HTR-8/SVneo (cell line): Measurements from ENCODE around the gene SON.

Experiments
- DNase-seq: peaks from one replicate; pipeline ENCODE4 v3.0.0; 2011; ENCODE audit warnings: low spot score, mixed read lengths; ENCODE audit not compliant: insufficient read length
- FAIRE-seq: peaks from 2 replicates; lab custom pipeline; 2011; peaks lifted over from hg19 to GRCh38; lab: Jason Lieb, UNC

SON gene

GRCh38 chr21:33544451-33545195 lies 1.8 kb downstream of the SON start:
- DNase-seq (no peak), FAIRE-seq (no peak)

- no peak for FAIRE-seq
- DNase-seq, result no peak
These were observed 3.2 kb downstream of the SON start for GRCh38 chr21:33546086-33546485.

DNA sequence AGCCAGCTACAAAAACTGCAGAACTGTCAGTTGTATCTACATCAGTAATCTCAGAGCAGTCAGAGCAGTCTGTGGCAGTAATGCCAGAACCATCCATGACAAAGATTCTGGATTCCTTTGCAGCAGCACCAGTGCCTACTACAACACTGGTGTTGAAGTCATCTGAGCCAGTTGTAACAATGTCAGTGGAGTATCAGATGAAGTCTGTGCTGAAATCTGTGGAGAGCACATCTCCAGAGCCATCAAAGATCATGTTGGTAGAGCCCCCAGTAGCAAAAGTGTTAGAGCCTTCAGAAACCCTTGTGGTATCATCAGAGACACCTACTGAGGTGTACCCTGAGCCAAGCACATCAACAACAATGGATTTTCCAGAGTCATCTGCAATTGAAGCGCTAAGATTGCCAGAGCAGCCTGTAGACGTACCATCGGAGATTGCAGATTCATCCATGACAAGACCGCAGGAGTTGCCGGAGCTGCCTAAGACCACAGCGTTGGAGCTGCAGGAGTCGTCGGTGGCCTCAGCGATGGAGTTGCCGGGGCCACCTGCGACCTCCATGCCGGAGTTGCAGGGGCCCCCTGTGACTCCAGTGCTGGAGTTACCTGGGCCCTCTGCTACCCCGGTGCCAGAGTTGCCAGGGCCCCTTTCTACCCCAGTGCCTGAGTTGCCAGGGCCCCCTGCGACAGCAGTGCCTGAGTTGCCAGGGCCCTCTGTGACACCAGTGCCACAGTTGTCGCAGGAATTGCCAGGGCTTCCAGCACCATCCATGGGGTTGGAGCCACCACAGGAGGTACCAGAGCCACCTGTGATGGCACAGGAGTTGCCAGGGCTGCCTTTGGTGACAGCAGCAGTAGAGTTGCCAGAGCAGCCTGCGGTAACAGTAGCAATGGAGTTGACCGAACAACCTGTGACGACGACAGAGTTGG lies 7.3 kb downstream of the SON start:
- FAIRE-seq, result no peak

DNA sequence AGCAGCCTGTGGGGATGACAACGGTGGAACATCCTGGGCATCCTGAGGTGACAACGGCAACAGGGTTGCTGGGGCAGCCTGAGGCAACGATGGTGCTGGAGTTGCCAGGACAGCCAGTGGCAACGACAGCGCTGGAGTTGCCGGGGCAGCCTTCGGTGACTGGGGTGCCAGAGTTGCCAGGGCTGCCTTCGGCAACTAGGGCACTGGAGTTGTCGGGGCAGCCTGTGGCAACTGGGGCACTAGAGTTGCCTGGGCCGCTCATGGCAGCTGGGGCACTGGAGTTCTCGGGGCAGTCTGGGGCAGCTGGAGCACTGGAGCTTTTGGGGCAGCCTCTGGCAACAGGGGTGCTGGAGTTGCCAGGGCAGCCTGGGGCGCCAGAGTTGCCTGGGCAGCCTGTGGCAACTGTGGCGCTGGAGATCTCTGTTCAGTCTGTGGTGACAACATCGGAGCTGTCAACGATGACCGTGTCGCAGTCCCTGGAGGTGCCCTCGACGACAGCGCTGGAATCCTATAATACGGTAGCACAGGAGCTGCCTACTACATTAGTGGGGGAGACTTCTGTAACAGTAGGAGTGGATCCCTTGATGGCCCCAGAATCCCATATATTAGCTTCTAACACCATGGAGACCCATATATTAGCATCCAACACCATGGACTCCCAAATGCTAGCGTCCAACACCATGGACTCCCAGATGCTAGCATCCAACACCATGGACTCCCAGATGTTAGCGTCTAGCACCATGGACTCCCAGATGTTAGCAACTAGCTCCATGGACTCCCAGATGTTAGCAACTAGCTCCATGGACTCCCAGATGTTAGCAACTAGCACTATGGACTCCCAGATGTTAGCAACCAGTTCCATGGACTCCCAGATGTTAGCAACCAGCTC lies 8.2 kb downstream of the SON start:
- DNase-seq, result no peak
- FAIRE-seq, result no peak

More for the DNA sequence above, 7.3 kb downstream of the SON start:
- no peak for DNase-seq

DNA sequence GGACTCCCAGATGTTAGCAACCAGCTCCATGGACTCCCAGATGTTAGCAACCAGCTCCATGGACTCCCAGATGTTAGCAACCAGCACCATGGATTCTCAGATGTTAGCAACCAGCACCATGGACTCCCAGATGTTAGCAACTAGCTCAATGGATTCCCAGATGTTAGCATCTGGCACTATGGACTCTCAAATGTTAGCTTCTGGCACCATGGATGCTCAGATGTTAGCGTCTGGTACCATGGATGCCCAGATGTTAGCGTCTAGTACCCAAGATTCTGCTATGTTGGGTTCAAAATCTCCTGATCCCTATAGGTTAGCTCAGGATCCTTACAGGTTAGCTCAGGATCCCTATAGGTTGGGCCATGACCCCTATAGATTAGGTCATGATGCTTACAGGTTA lies 8.8 kb downstream of the SON start:
- DNase-seq (no peak), FAIRE-seq (no peak)

DNA sequence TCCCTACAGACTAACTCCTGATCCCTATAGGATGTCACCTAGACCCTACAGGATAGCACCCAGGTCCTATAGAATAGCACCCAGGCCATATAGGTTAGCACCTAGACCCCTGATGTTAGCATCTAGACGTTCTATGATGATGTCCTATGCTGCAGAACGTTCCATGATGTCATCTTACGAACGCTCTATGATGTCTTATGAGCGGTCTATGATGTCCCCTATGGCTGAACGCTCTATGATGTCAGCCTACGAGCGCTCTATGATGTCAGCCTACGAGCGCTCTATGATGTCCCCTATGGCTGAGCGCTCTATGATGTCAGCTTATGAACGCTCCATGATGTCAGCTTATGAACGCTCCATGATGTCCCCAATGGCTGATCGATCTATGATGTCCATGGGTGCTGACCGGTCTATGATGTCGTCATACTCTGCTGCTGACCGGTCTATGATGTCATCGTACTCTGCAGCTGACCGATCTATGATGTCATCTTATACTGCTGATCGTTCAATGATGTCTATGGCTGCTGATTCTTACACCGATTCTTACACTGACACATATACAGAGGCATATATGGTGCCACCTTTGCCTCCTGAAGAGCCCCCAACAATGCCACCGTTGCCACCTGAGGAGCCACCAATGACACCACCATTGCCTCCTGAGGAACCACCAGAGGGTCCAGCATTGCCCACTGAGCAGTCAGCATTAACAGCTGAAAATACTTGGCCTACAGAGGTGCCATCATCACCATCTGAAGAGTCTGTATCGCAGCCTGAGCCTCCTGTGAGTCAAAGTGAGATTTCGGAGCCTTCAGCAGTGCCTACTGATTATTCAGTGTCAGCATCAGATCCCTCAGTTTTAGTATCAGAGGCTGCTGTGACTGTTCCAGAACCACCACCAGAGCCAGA lies 9.5 kb downstream of the SON start:
- FAIRE-seq (no peak), DNase-seq (no peak)

DNA sequence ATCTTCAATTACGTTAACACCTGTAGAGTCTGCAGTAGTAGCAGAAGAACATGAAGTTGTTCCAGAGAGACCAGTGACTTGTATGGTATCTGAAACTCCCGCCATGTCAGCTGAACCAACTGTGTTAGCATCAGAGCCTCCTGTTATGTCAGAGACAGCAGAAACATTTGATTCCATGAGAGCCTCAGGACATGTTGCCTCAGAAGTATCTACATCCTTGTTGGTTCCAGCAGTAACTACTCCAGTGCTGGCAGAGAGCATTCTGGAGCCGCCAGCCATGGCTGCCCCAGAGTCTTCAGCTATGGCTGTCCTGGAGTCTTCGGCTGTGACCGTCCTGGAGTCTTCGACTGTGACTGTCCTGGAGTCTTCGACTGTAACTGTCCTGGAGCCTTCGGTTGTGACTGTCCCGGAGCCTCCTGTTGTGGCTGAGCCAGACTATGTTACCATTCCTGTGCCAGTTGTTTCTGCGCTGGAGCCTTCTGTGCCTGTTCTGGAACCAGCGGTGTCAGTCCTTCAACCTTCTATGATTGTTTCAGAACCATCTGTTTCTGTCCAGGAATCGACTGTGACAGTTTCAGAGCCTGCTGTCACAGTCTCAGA lies 10.3 kb downstream of the SON start:
- DNase-seq (no peak), FAIRE-seq (no peak)

DNA sequence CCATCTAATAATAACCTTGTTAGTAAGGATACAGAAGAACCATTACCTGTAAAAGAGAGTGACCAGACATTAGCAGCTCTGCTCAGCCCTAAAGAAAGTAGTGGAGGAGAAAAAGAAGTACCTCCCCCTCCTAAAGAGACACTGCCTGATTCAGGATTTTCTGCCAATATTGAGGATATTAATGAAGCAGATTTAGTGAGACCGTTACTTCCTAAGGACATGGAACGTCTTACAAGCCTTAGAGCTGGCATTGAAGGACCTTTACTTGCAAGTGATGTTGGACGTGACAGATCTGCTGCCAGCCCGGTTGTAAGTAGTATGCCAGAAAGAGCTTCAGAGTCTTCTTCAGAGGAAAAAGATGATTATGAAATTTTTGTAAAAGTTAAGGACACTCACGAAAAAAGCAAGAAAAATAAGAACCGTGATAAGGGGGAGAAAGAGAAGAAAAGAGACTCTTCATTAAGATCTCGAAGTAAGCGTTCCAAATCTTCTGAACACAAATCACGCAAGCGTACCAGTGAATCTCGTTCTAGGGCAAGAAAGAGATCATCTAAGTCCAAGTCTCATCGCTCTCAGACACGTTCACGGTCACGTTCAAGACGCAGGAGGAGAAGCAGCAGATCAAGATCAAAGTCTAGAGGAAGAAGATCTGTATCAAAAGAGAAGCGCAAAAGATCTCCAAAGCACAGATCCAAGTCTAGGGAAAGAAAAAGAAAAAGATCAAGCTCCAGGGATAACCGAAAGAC lies 11.6 kb downstream of the SON start:
- FAIRE-seq (no peak), DNase-seq (no peak)

DNA sequence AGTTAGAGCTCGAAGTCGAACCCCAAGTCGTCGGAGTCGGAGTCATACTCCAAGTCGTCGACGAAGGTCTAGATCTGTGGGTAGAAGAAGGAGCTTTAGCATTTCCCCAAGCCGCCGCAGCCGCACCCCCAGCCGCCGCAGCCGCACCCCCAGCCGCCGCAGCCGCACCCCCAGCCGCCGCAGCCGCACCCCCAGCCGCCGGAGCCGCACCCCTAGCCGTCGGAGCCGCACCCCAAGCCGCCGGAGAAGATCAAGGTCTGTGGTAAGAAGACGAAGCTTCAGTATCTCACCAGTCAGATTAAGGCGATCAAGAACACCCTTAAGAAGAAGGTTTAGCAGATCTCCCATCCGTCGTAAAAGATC lies 12.1 kb downstream of the SON start:
- FAIRE-seq, result no peak
- DNase-seq, result no peak

DNA sequence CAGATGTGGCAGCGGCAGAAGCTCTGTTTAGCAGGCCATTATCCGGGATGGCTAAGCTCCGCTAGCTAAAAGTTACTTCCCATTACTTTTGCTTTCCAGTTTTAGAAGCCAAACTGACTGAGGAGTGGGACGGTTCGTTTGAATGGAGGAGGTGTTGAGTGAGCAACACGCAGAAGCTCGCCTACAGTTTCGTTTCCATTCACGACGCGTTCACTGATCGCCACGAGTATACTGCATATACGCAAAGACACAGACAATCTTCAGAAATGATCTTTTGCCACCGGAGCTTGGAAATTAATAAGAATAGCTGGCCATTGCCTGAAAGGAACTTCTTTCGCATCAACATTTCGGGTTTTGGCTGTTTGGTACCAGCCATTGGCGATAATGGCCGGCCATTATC lies 14.6 kb downstream of the SON start:
- DNase-seq (no peak), FAIRE-seq (no peak)

- no peak for DNase-seq
- no peak for FAIRE-seq
These were observed 16.1 kb downstream of the SON start for GRCh38 chr21:33558777-33559421.

- no peak for FAIRE-seq
- DNase-seq, result no peak
These were observed 17.0 kb downstream of the SON start for GRCh38 chr21:33559813-33560212.

GRCh38 chr21:33560965-33561364 lies 18.1 kb downstream of the SON start:
- FAIRE-seq (no peak), DNase-seq (no peak)

DNA sequence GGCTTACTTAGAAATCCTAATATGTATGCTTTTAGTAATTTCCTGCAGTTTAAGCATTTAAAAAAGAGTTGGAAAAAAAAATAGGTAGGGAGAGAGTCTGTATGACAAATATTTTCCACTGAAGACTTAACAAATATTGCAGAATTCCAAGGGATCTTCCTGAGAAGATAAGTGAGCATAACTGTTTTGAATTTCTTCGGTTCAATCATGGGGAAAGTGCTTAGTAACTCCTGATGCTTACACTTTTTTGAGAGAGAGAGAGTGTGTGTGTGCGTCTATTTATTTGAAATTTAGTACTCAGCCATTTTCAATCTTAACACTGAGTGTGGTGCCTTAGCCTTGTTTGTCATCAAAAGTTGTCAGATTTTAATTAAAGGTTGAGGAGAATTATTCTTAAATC lies 18.5 kb downstream of the SON start:
- DNase-seq (no peak), FAIRE-seq (no peak)

- FAIRE-seq (no peak), DNase-seq (no peak)
These were observed 19.6 kb downstream of the SON start for GRCh38 chr21:33562389-33562788.

GRCh38 chr21:33566514-33566913 lies 23.7 kb downstream of the SON start:
- FAIRE-seq (no peak), DNase-seq (no peak)

GRCh38 chr21:33567914-33568313 lies 25.1 kb downstream of the SON start:
- FAIRE-seq (no peak), DNase-seq (no peak)

DNA sequence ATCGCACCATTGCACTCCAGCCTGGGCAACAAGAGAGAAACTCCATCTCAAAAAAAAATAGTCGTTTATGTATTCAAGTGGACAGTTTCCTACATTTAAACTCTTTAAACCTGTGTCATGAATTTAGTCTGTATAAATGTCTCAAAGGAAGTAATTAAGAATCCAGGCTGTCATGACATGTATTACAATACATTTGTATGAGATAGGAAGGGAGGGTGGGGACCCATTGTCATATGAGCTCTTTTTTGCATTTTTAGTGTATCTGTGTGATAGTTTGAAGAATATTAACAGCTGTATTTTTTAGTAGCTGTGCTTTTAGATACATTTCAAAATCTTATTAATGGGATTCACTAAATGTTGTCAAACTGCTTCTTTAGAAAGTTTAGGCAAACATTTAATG lies 25.6 kb downstream of the SON start:
- no peak for FAIRE-seq
- DNase-seq, result no peak
